HEK293 (cell line): ENCODE measurements around the gene NME8.

Experiments used
- CTCF ChIP-seq: fragments of 450-650 bp; formaldehyde crosslinking; IDR thresholded peaks from 2 replicates; pipeline ENCODE4 v1.5.1; 2016; ENCODE audit warnings: missing biosample characterization, missing genetic modification characterization
- ZFHX2 ChIP-seq: fragments of 450-650 bp; formaldehyde crosslinking; conservative IDR thresholded peaks from 2 replicates; pipeline ENCODE4 v1.5.1; 2016; ENCODE audit warnings: missing biosample characterization, missing genetic modification characterization
- ZNF239 ChIP-seq: fragments of 450-650 bp; formaldehyde crosslinking; IDR thresholded peaks from 2 replicates; pipeline ENCODE4 v1.5.1; 2016; ENCODE audit warnings: missing biosample characterization, missing genetic modification characterization

- no peak for TF ChIP-seq ZFHX2 (tag by site-specific recombination)
- TF ChIP-seq ZNF239 (tag by site-specific recombination) = no peak
- no peak for TF ChIP-seq CTCF
These were observed 21.6 kb upstream of the NME8 start for GRCh38 chr7:37826825-37827224.
